Measurements from ENCODE around the gene CLPSL1. TPM values are rescaled to one million over a fixed set of nuclear protein-coding genes. Genes with fewer than 3 reads are reported as not detected.

Gene CLPSL1
- total and polyA plus RNA-seq, 2 of the 13 experiments (the other 11 are each of a cell fraction or from before 2014, with no cell fraction given) = not detected

DNA sequence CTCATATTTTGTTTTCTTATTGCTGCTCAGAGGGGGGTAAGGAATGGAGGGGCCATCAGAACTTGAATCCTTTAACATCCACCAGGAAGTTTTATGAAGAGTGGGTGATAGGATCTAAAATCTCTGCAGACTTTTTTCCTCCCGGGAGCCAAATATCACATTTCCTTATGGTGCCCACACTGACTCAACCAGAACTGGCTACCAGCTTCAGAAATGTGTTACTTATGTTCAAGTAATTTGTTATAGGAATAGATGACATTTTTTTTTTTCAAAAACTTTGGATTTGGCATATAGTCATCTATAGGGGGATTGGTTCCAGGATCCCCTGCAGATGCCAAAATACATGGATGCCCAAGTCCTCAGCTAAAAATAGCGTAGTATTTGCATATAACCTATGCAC, 42.8 kb downstream of the CLPSL1 start:
- H4K20me1 ChIP-seq (ENCODE audit: insufficient read depth, low read length) = no peaks in the 10 kb centered on the region
- H3K4me2 ChIP-seq (ENCODE audit: low read depth, low read length) = no peak overlapping the region
- in situ Hi-C loops (cut with HindIII; ENCODE audit: extremely low pct_ligation_motif_present, low pct_unique_long_range_greater_than_20kb) (no loop called here), intact Hi-C loops (cut with micrococcal nuclease; ENCODE audit: unreplicated experiment) (no loop called here)
- POLR2A ChIA-PET = no interaction called here
- H3K4me3 ChIP-seq (replicated peaks in 1 of 3; ENCODE audit: insufficient read depth in 1 of 3, low read depth in 2 of 3, low read length in 3 of 3) = no peak overlapping the region
- no peak for FAIRE-seq
- H3K9ac ChIP-seq (ENCODE audit: insufficient read depth, low read depth, low read length) = no peak overlapping the region
- WGBS (ENCODE audit: low lambda C conversion rate) = 79% methylated on average over 2 of the region's 2 CpGs
- BruUV-seq (replicated peaks) = no TSS peak
- no peaks in the 10 kb centered on the region for H3K9me3 ChIP-seq (ENCODE audit: low read length)
- no peaks in the 10 kb centered on the region for H3K36me3 ChIP-seq (replicated peaks in 1 of 2; ENCODE audit: control insufficient read depth in 1 of 2, insufficient read depth in 2 of 2, low read length in 2 of 2)
- no peak overlapping the region for H2AFZ ChIP-seq (ENCODE audit: low read length)
- no peaks in the 10 kb centered on the region for H3K27me3 ChIP-seq (ENCODE audit: control insufficient read depth in 1 of 2, insufficient read depth in 2 of 2, low read length in 2 of 2)
- no peaks in the 10 kb centered on the region for H3K79me2 ChIP-seq (ENCODE audit: insufficient read depth, low read length)
- H3K27ac ChIP-seq (ENCODE audit: extremely low read length, insufficient read depth, low read length) = no peak overlapping the region
- no peak for ATAC-seq
- DNase-seq (ENCODE audit: low spot score) = no peak
- CTCF ChIA-PET (ENCODE audit: low intra/inter-chr PET ratio, low total read pairs) = no interaction called here
- peaks cover 11% of the 10 kb centered on the region; the same call in 1 of the 2 replicates for H3K4me1 ChIP-seq (ENCODE audit: insufficient read depth, low read length)
- TF ChIP-seq CEBPG (CRISPR knock-in tag; IDR thresholded peaks at IDR 0.05) = no peak
- TF ChIP-seq, protein P1, sequence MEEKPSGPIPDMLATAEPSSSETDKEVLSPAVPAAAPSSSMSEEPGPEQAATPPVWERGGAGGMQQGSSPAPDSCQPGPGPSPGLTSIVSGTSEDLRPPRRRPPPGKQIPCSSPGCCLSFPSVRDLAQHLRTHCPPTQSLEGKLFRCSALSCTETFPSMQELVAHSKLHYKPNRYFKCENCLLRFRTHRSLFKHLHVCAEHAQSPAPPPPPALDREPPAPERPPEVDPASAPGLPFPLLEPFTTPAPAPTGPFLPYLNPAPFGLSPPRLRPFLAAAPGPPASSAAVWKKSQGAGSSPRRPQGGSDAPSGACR (CRISPR knock-in tag; IDR thresholded peaks at IDR 0.05) = no peak
- TF ChIP-seq, protein P2, sequence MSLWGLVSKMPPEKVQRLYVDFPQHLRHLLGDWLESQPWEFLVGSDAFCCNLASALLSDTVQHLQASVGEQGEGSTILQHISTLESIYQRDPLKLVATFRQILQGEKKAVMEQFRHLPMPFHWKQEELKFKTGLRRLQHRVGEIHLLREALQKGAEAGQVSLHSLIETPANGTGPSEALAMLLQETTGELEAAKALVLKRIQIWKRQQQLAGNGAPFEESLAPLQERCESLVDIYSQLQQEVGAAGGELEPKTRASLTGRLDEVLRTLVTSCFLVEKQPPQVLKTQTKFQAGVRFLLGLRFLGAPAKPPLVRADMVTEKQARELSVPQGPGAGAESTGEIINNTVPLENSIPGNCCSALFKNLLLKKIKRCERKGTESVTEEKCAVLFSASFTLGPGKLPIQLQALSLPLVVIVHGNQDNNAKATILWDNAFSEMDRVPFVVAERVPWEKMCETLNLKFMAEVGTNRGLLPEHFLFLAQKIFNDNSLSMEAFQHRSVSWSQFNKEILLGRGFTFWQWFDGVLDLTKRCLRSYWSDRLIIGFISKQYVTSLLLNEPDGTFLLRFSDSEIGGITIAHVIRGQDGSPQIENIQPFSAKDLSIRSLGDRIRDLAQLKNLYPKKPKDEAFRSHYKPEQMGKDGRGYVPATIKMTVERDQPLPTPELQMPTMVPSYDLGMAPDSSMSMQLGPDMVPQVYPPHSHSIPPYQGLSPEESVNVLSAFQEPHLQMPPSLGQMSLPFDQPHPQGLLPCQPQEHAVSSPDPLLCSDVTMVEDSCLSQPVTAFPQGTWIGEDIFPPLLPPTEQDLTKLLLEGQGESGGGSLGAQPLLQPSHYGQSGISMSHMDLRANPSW (CRISPR knock-in tag; IDR thresholded peaks at IDR 0.05; ENCODE audit: borderline replicate concordance) = no peak
- TF ChIP-seq FOXK2 (IDR thresholded peaks at IDR 0.05) = no peak
- TF ChIP-seq ZNF30 (CRISPR knock-in tag; IDR thresholded peaks at IDR 0.05) = no peak
- no peak for TF ChIP-seq ASH2L (IDR thresholded peaks at IDR 0.05; ENCODE audit: insufficient read length, low read depth, low read length)
- TF ChIP-seq ZNF652 (CRISPR knock-in tag; IDR thresholded peaks at IDR 0.05; ENCODE audit: borderline replicate concordance, low read depth) = no peak
- no peak for TF ChIP-seq YY1 (IDR thresholded peaks at IDR 0.05; ENCODE audit: insufficient read depth, insufficient replicate concordance, low read depth, low read length)
- no peak for TF ChIP-seq ETV5 (CRISPR knock-in tag; IDR thresholded peaks at IDR 0.05; ENCODE audit: borderline replicate concordance)
- no peak for TF ChIP-seq ZKSCAN1 (IDR thresholded peaks at IDR 0.05; ENCODE audit: low read length)
- TF ChIP-seq ZNF598 (CRISPR knock-in tag; IDR thresholded peaks at IDR 0.05; ENCODE audit: borderline replicate concordance) = no peak
- TF ChIP-seq ZNF883 (CRISPR knock-in tag; IDR thresholded peaks at IDR 0.05; ENCODE audit: not compliant biosample characterization) = no peak
- TF ChIP-seq, protein P3, sequence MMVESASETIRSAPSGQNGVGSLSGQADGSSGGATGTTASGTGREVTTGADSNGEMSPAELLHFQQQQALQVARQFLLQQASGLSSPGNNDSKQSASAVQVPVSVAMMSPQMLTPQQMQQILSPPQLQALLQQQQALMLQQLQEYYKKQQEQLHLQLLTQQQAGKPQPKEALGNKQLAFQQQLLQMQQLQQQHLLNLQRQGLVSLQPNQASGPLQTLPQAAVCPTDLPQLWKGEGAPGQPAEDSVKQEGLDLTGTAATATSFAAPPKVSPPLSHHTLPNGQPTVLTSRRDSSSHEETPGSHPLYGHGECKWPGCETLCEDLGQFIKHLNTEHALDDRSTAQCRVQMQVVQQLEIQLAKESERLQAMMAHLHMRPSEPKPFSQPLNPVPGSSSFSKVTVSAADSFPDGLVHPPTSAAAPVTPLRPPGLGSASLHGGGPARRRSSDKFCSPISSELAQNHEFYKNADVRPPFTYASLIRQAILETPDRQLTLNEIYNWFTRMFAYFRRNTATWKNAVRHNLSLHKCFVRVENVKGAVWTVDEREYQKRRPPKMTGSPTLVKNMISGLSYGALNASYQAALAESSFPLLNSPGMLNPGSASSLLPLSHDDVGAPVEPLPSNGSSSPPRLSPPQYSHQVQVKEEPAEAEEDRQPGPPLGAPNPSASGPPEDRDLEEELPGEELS (CRISPR knock-in tag; IDR thresholded peaks at IDR 0.05) = no peak
- no peak for TF ChIP-seq SOX13 (IDR thresholded peaks at IDR 0.05)
- no peak for TF ChIP-seq SOX13 (CRISPR knock-in tag; conservative IDR thresholded peaks at IDR 0.05 in 1 of 2, IDR thresholded peaks at IDR 0.05 in 1 of 2)
